HepG2 (cell line): ENCODE measurements around the gene HNRNPA1L2. TPM values are rescaled to one million over a fixed set of nuclear protein-coding genes. Genes with fewer than 3 reads are reported as not detected.

Experiments
- BRCA1 ChIP-seq: sonication (generic); formaldehyde crosslinking; IDR thresholded peaks from 2 replicates; pipeline ENCODE4 v1.4.0; 2020; ENCODE audit warnings: missing genetic modification reagents
- CBX5 ChIP-seq: sonication (generic); formaldehyde crosslinking; IDR thresholded peaks from 2 replicates; pipeline ENCODE4 v1.4.0; 2020; ENCODE audit warnings: missing genetic modification reagents, borderline replicate concordance
- CHCHD3 ChIP-seq: sonication (generic); formaldehyde crosslinking; IDR thresholded peaks from 2 replicates; pipeline ENCODE4 v1.8.0; 2022; ENCODE audit warnings: mild to moderate bottlenecking, missing genetic modification reagents, moderate library complexity
- CHD4 ChIP-seq: fragments of 200-600 bp; sonication (generic); IDR thresholded peaks from 2 replicates; pipeline ENCODE4 v1.7.0; 2017; ENCODE audit warnings: mild to moderate bottlenecking, low read length, borderline replicate concordance
- CREM ChIP-seq, 2 experiments: sonication (generic) in 1 of 2; formaldehyde crosslinking in 1 of 2; IDR thresholded peaks; 2 replicates each; pipeline versions ENCODE4 v1.4.0 to v1.6.1; 2016 to 2020; ENCODE audit warnings: antibody characterized with exemption in 1 of 2, mild to moderate bottlenecking in 1 of 2, missing genetic modification reagents in 1 of 2
- ERF ChIP-seq: IDR thresholded peaks from 2 replicates; pipeline ENCODE4 v1.6.1; 2018; ENCODE audit warnings: missing biosample characterization, missing genetic modification reagents
- GATAD1 ChIP-seq: IDR thresholded peaks from 2 replicates; pipeline ENCODE4 v1.6.1; 2016; ENCODE audit warnings: missing genetic modification reagents, missing compliant biosample characterization
- HNF4A ChIP-seq: sonication (generic); formaldehyde crosslinking; IDR thresholded peaks from 2 replicates; pipeline ENCODE4 v1.4.0; 2020; ENCODE audit warnings: missing genetic modification reagents
- HOXA5 ChIP-seq: sonication (generic); formaldehyde crosslinking; IDR thresholded peaks from 2 replicates; pipeline ENCODE4 v1.4.0; 2020; ENCODE audit warnings: missing genetic modification reagents
- KMT2A ChIP-seq: sonication (generic); formaldehyde crosslinking; IDR thresholded peaks from 2 replicates; pipeline ENCODE4 v1.4.0; 2020; ENCODE audit warnings: missing genetic modification reagents
- ZFY ChIP-seq: sonication (generic); formaldehyde crosslinking; IDR thresholded peaks from 2 replicates; pipeline ENCODE4 v1.4.0; 2020; ENCODE audit warnings: missing genetic modification reagents
- ZNF296 ChIP-seq: sonication (generic); formaldehyde crosslinking; conservative IDR thresholded peaks from 2 replicates; pipeline ENCODE4 v1.5.0; 2020; ENCODE audit warnings: mild to moderate bottlenecking, missing genetic modification reagents
- ZNF335 ChIP-seq: sonication (generic); formaldehyde crosslinking; IDR thresholded peaks from 2 replicates; pipeline ENCODE4 v1.4.0; 2020; ENCODE audit warnings: missing genetic modification reagents
- ZNF460 ChIP-seq: sonication (generic); formaldehyde crosslinking; IDR thresholded peaks from 2 replicates; pipeline ENCODE4 v1.5.1; 2020; ENCODE audit warnings: missing genetic modification reagents, mild to moderate bottlenecking, borderline replicate concordance
- ZNF543 ChIP-seq: sonication (generic); formaldehyde crosslinking; IDR thresholded peaks from 2 replicates; pipeline ENCODE4 v1.4.0; 2020; ENCODE audit warnings: mild to moderate bottlenecking, missing genetic modification reagents
- ZNF629 ChIP-seq: sonication (generic); formaldehyde crosslinking; conservative IDR thresholded peaks from 2 replicates; pipeline ENCODE4 v1.5.0; 2020; ENCODE audit warnings: missing genetic modification reagents
- ZSCAN21 ChIP-seq: sonication (generic); formaldehyde crosslinking; IDR thresholded peaks from 2 replicates; pipeline ENCODE4 v1.8.0; 2022; ENCODE audit warnings: mild to moderate bottlenecking, missing genetic modification reagents, moderate library complexity, borderline replicate concordance
- polyA plus RNA-seq, 8 experiments: library from polyadenylated mRNA; depleted of rRNA in 3 of 8; stranded (reverse) in 7 of 8; unstranded in 1 of 8; fragments of >200 nt; fragmentation: Illumina TruSeq in 4 of 8; extraction: Trizol in 4 of 8; gene quantifications; 2 replicates each; pipeline versions ENCODE4 v1.2.1 to v1.2.3, GENCODE V29; 2011 to 2016; ENCODE audit warnings: low read depth in 4 of 8, missing spikeins in 1 of 8, mixed read lengths in 1 of 8; ENCODE audit not compliant: insufficient read depth in 1 of 8
- total RNA-seq, 5 experiments: library from RNA; depleted of rRNA; stranded (reverse); fragments of >200 nt; fragmentation: Illumina TruSeq; extraction: Trizol; gene quantifications; 2 replicates each; pipeline ENCODE4 v1.2.3, GENCODE V29; 2016; ENCODE audit warnings: low read depth in 1 of 5
- TF ChIP-seq, protein P1 (sequence below), 2 experiments: sonication (generic) in 1 of 2; formaldehyde crosslinking in 1 of 2; IDR thresholded peaks; 2 replicates each; pipeline versions ENCODE4 v1.4.0 to v1.6.1; 2016 to 2020; ENCODE audit warnings: borderline replicate concordance in 1 of 2, low read depth in 1 of 2, mild to moderate bottlenecking in 1 of 2, missing genetic modification reagents in 1 of 2
- TF ChIP-seq, protein P2 (sequence below): IDR thresholded peaks from 2 replicates; pipeline ENCODE4 v1.6.1; 2016; ENCODE audit warnings: missing compliant biosample characterization, missing genetic modification reagents, borderline replicate concordance
- TF ChIP-seq, protein P3 (sequence below): sonication (generic); formaldehyde crosslinking; IDR thresholded peaks from 2 replicates; pipeline ENCODE4 v1.4.0; 2020; ENCODE audit warnings: missing genetic modification reagents, borderline replicate concordance

HNRNPA1L2 gene
- total and polyA plus RNA-seq, 2 of the 13 experiments (the other 11 are each of a cell fraction or from before 2014, with no cell fraction given) = 3.6 to 7.1 TPM

DNA sequence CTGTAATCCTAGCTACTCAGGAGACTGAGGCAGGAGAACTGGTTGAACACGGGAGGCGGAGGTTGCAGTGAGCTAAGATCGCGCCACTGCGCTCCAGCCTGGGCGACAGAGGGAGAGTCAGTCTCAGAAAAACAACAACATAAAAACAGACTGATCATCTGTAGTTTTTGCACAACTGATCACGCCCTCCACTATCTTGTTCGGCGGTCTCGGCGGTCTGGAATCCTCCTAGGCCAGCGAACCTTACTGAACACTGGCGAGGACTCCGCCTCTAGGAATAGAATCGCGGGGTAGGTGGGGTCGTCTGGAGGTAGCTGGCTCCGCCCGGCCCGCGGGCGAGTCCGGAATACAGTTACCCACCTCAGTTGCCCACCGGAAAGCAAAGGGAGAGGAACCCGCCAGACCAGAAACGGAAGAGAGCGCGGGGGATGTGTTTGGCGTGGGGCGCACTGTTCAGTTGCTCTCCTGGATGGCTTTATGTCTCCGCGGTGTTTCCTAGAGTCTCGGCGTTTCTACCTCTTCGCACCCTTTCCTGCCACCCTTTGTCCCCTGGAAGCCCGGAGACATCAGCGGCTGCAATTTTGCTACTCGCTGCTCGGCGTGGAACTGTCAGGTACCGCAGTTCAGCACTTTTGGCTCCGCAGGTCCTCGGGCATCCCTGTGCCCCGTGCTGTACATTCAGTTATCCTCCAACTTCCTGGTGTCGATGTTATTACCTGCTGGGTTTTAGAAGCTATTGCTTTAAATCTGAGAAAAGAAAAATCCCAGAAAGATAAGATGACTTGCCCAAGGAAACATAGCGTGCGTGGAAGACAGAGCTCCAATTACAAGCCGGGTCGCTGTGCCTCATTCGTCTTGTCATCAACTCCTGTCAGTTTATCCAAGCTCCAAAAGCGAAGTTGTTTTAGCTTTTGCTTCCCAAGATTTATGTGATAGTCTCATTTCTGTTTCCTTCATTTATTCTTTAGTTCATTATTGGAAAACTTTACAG is 24.9 kb upstream of the HNRNPA1L2 start (continued):
- TF ChIP-seq, protein P1, sequence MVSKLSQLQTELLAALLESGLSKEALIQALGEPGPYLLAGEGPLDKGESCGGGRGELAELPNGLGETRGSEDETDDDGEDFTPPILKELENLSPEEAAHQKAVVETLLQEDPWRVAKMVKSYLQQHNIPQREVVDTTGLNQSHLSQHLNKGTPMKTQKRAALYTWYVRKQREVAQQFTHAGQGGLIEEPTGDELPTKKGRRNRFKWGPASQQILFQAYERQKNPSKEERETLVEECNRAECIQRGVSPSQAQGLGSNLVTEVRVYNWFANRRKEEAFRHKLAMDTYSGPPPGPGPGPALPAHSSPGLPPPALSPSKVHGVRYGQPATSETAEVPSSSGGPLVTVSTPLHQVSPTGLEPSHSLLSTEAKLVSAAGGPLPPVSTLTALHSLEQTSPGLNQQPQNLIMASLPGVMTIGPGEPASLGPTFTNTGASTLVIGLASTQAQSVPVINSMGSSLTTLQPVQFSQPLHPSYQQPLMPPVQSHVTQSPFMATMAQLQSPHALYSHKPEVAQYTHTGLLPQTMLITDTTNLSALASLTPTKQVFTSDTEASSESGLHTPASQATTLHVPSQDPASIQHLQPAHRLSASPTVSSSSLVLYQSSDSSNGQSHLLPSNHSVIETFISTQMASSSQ (IDR thresholded peaks at IDR 0.05; ENCODE audit: low read depth) = 0 out of 2 replicates have a peak, but pooled peaks have one; percentile 29
- TF ChIP-seq, protein P1 (CRISPR knock-in tag; IDR thresholded peaks at IDR 0.05; ENCODE audit: borderline replicate concordance) = 0 out of 2 replicates have a peak, but pooled peaks have one; percentile 27
- TF ChIP-seq HNF4A (peak; percentile 24; the same call in 1 of the 2 replicates), ZNF335 (CRISPR knock-in tag) (peak; percentile 57; the same call in 1 of the 2 replicates), HOXA5 (CRISPR knock-in tag) (peak; percentile 71; the same call in 1 of the 2 replicates), KMT2A (peak; percentile 97), BRCA1 (no peak), ERF (CRISPR knock-in tag) (peak; percentile 84; the same call in 1 of the 2 replicates), GATAD1 (CRISPR knock-in tag) (peak; percentile 97), CREM (IDR thresholded peaks at IDR 0.05) (peak; percentile 73), CREM (CRISPR knock-in tag; IDR thresholded peaks at IDR 0.05) (no peak), ZNF460 (CRISPR knock-in tag) (peak; percentile 53; the same call in 1 of the 2 replicates), CBX5 (CRISPR knock-in tag) (0 out of 2 replicates have a peak, but pooled peaks have one; percentile 59), ZFY (CRISPR knock-in tag) (peak; percentile 75), ZNF629 (CRISPR knock-in tag) (0 out of 2 replicates have a peak, but pooled peaks have one; percentile 13), ZNF296 (CRISPR knock-in tag) (0 out of 2 replicates have a peak, but pooled peaks have one; percentile 15), ZSCAN21 (CRISPR knock-in tag) (peak; percentile 81), CHCHD3 (CRISPR knock-in tag) (no peak), CHD4 (no peak), ZNF543 (CRISPR knock-in tag) (peak; percentile 67; the same call in 1 of the 2 replicates)
- TF ChIP-seq, protein P2, sequence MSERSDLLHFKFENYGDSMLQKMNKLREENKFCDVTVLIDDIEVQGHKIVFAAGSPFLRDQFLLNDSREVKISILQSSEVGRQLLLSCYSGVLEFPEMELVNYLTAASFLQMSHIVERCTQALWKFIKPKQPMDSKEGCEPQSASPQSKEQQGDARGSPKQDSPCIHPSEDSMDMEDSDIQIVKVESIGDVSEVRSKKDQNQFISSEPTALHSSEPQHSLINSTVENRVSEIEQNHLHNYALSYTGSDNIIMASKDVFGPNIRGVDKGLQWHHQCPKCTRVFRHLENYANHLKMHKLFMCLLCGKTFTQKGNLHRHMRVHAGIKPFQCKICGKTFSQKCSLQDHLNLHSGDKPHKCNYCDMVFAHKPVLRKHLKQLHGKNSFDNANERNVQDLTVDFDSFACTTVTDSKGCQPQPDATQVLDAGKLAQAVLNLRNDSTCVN = peak; percentile 77
- TF ChIP-seq, protein P3, sequence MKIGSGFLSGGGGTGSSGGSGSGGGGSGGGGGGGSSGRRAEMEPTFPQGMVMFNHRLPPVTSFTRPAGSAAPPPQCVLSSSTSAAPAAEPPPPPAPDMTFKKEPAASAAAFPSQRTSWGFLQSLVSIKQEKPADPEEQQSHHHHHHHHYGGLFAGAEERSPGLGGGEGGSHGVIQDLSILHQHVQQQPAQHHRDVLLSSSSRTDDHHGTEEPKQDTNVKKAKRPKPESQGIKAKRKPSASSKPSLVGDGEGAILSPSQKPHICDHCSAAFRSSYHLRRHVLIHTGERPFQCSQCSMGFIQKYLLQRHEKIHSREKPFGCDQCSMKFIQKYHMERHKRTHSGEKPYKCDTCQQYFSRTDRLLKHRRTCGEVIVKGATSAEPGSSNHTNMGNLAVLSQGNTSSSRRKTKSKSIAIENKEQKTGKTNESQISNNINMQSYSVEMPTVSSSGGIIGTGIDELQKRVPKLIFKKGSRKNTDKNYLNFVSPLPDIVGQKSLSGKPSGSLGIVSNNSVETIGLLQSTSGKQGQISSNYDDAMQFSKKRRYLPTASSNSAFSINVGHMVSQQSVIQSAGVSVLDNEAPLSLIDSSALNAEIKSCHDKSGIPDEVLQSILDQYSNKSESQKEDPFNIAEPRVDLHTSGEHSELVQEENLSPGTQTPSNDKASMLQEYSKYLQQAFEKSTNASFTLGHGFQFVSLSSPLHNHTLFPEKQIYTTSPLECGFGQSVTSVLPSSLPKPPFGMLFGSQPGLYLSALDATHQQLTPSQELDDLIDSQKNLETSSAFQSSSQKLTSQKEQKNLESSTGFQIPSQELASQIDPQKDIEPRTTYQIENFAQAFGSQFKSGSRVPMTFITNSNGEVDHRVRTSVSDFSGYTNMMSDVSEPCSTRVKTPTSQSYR (CRISPR knock-in tag) = peak; percentile 7; the same call in 1 of the 2 replicates
